CD4-positive, alpha-beta memory T cell (primary cell): ENCODE measurements around the gene YIF1A. TPM values are rescaled to one million over a fixed set of nuclear protein-coding genes. Genes with fewer than 3 reads are reported as not detected.
"Not testable (repeated sequence)": the region's sequence is repeated elsewhere in the genome, so short reads cannot be mapped to it uniquely, and the experiment has no call there.

Experiments used
- CTCF ChIA-PET: fragments of 350-600 bp; sonication (Branson Sonifier 250); formaldehyde crosslinking; loops from one replicate; lab custom pipeline; 2021; ENCODE audit warnings: inconsistent platforms; ENCODE audit not compliant: partially characterized antibody; lab: Charles Lee
- POLR2A ChIA-PET: fragments of 350-600 bp; sonication (Branson Sonifier 250); formaldehyde crosslinking; loops from one replicate; lab custom pipeline; 2021; ENCODE audit not compliant: partially characterized antibody; lab: Charles Lee
- DNase-seq, 5 donors: peaks; one replicate each; pipeline versions ENCODE4 v3.0.0 to v3.0.0-alpha.2; 2020 to 2022; ENCODE audit warnings: mixed read lengths in 1 of 5
- H3K27ac ChIP-seq: one replicate; pipeline ENCODE4 v1.7.0; 2013; ENCODE audit warnings: low read depth, low read length
- H3K27me3 ChIP-seq: 2 replicates; pipeline ENCODE4 v1.7.0; 2013; ENCODE audit warnings: mild to moderate bottlenecking, low read length, moderate library complexity; ENCODE audit not compliant: insufficient read depth
- H3K36me3 ChIP-seq: 2 replicates; pipeline ENCODE4 v1.7.0; 2013; ENCODE audit warnings: mild to moderate bottlenecking, low read length, moderate library complexity; ENCODE audit not compliant: insufficient read depth
- H3K4me1 ChIP-seq: 2 replicates; pipeline ENCODE4 v1.7.0; 2013; ENCODE audit warnings: mild to moderate bottlenecking, low read length, moderate library complexity; ENCODE audit not compliant: insufficient read depth
- H3K4me3 ChIP-seq, 2 donors: one replicate each; pipeline ENCODE4 v1.7.0; 2013; ENCODE audit warnings: low read length in 2 of 2, mild to moderate bottlenecking in 1 of 2
- H3K9me3 ChIP-seq, 2 donors: one replicate each; pipeline ENCODE4 v1.7.0; 2013; ENCODE audit warnings: low read length in 2 of 2, control low read depth in 1 of 2; ENCODE audit not compliant: control insufficient read depth in 1 of 2
- H3K27ac Mint-ChIP-seq, 7 donors: one replicate each; pipeline ENCODE4 v1.8.0; 2020 to 2021; ENCODE audit warnings: mixed read lengths in 7 of 7, mild to moderate bottlenecking in 6 of 7, inconsistent platforms in 3 of 7, moderate library complexity in 3 of 7
- H3K27me3 Mint-ChIP-seq, 2 donors: one replicate each; pipeline ENCODE4 v1.8.0; 2020 to 2021; ENCODE audit warnings: mixed read lengths in 2 of 2
- H3K36me3 Mint-ChIP-seq, 2 donors: one replicate each; pipeline ENCODE4 v1.8.0; 2020 to 2021; ENCODE audit warnings: mixed read lengths in 2 of 2, inconsistent platforms in 1 of 2, mild to moderate bottlenecking in 1 of 2
- H3K4me1 Mint-ChIP-seq, 4 donors: one replicate each; pipeline ENCODE4 v1.8.0; 2020 to 2021; ENCODE audit warnings: mixed read lengths in 4 of 4, mild to moderate bottlenecking in 1 of 4
- H3K4me3 Mint-ChIP-seq, 8 donors: one replicate each; pipeline ENCODE4 v1.8.0; 2020 to 2021; ENCODE audit warnings: mixed read lengths in 8 of 8, mild to moderate bottlenecking in 7 of 8, moderate library complexity in 6 of 8, inconsistent platforms in 3 of 8
- H3K9me3 Mint-ChIP-seq, 8 donors: one replicate each; pipeline ENCODE4 v1.8.0; 2020 to 2021; ENCODE audit warnings: mixed read lengths in 8 of 8, mild to moderate bottlenecking in 5 of 8, inconsistent platforms in 3 of 8, moderate library complexity in 1 of 8
- intact Hi-C: fragments of 100-400 bp; cut with micrococcal nuclease; formaldehyde crosslinking; loops from one replicate; pipeline ENCODE4 v1.15.1; 2023
- polyA plus RNA-seq, 2 donors: library from polyadenylated mRNA; unstranded; fragments of 300-500 nt; fragmentation: Illumina TruSeq; gene quantifications; one replicate each; pipeline ENCODE4 v1.2.3, GENCODE V29; 2021
- total RNA-seq, 2 experiments: library from RNA; stranded (reverse); gene quantifications; one replicate each; pipeline ENCODE4 v1.2.3, GENCODE V29; 2021

YIF1A gene
- total and polyA plus RNA-seq, 4 experiments from 2014 or later: 40.4 to 77.5 (median 49.3) TPM

DNA sequence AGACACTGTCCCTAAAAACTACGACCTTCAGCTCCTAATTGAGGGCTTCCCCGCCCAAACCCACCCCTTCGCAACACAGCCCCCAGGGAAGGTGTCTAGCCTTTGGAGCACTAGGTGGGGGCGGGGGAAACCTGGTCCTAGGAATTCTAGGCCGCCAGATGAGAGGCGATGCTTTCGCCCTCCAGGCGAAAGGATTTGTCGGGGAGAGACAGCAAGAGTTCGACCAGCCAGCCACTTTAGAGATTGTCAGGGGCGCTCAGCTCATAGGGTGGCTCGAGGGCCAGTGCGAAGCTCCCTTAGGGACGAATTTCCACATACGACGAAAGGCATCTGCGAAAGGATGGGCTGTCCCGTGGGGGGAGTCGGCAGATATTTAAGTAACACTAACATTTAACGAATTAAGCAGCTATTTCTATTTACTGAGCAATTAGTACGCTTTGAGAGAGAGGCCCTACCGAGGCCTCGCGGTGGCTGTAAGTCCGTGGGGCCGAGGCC, 22.6 kb upstream of the YIF1A start:
- peaks cover 0 to 1% of the 10 kb centered on the region in 2 donors for H3K36me3 Mint-ChIP-seq
- H3K4me1 Mint-ChIP-seq: peaks cover 4 to 20% (median 8%) of the 10 kb centered on the region in 4 donors

DNA sequence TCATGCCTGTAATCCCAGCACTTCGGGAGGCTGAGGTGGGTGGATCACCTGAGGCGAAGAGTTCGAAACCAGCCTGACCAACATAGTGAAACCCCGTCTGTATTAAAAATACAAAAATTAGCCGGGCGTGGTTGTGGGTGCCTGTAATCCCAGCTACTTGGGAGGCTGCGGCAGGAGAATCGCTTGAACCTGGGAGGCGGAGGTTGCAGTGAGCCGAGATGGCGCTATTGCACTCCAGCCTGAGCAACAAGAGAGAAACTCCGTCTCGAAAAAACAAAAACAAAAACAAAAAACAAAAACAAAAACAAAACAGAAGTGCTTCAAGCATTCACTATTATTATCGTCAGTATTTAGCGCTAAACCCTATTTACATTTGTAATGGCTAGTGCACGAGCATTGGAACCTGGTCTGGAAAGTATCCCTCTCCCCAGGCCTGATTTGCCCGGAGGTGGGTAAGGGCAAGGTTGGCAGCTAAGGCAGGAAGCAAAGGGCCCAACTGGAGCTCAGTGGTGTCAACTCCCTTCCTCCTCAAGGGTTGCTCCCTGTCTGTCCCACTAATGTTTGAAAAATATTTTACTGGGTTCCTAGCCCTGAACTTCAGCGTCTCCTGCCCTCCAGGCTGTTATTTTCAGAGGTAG, 22.0 kb upstream of the YIF1A start:
- ChIA-PET CTCF (interaction anchor here (0.6 to 4.7 kb wide), 28 partner anchors 8 to 478 kb away, joined by 3 to 110 read pairs (median 6); partner anchors contain the start of genes B4GAT1, BRMS1, CCDC85B and DPP3), POLR2A (interaction anchor here (0.9 to 4.4 kb wide), 14 partner anchors 15 to 534 kb away, joined by 3 to 53 read pairs (median 11); partner anchors contain the start of genes B4GAT1, BRMS1, PELI3 and RIN1)
- H3K27me3 Mint-ChIP-seq, H3K27ac ChIP-seq, DNase-seq, H3K9me3 Mint-ChIP-seq, H3K27ac Mint-ChIP-seq, H3K9me3 ChIP-seq, H3K36me3 ChIP-seq, H3K27me3 ChIP-seq, H3K4me3 ChIP-seq, H3K36me3 Mint-ChIP-seq: not testable (repeated sequence)
- Mint-ChIP-seq H3K4me3 (peak overlapping the region in 1 of 8 donors; percentile 20), H3K4me1 (peaks cover 4 to 20% (median 8%) of the 10 kb centered on the region in 4 donors)
- intact Hi-C loops: loop anchor here (5.0 kb wide), 1 partner anchor 366 kb away; the partner anchor contains the start of gene RBM4B
- H3K4me1 ChIP-seq: peaks cover 22% of the 10 kb centered on the region

More for the DNA sequence above, 22.6 kb upstream of the YIF1A start:
- H3K27ac ChIP-seq: peak overlapping the region; percentile 62
- Mint-ChIP-seq H3K4me3 (peak overlapping the region; percentile 89 to 97 (median 94)), H3K9me3 (no peaks in the 10 kb centered on the region), H3K27me3 (peaks cover 2 to 3% of the 10 kb centered on the region in 2 donors), H3K27ac (peak overlapping the region; percentile 93 to 100 (median 99))
- DNase-seq: no peak
- ChIA-PET CTCF (interaction anchor here (0.6 to 4.7 kb wide), 30 partner anchors 9 to 479 kb away, joined by 3 to 110 read pairs (median 6); partner anchors contain the start of genes B4GAT1, BRMS1, CCDC85B and DPP3), POLR2A (interaction anchor here (0.7 to 4.4 kb wide), 23 partner anchors 14 to 1126 kb away, joined by 3 to 53 read pairs (median 4); partner anchors contain the start of genes B4GAT1, BRMS1, MRPL11 and PELI3)
- no peaks in the 10 kb centered on the region for H3K9me3 ChIP-seq
- peak overlapping the region; percentile 20 to 88 for H3K4me3 ChIP-seq
- intact Hi-C loops: loop anchor here (5.0 kb wide), 1 partner anchor 366 kb away; the partner anchor contains the start of gene RBM4B
- H3K4me1 ChIP-seq: peaks cover 22% of the 10 kb centered on the region
- H3K36me3 ChIP-seq: no peaks in the 10 kb centered on the region
- H3K27me3 ChIP-seq: no peaks in the 10 kb centered on the region

- H3K4me3 Mint-ChIP-seq: no peak overlapping the region
- intact Hi-C loops: loop anchor here (5.0 kb wide), 1 partner anchor 367 kb away; the partner anchor contains the start of gene RBM4B
- no peak overlapping the region for H3K27ac Mint-ChIP-seq
- no peaks in the 10 kb centered on the region for H3K9me3 Mint-ChIP-seq
- H3K27ac ChIP-seq: no peak overlapping the region
- H3K27me3 ChIP-seq: no peaks in the 10 kb centered on the region
- H3K36me3 Mint-ChIP-seq: peaks cover 0 to 1% of the 10 kb centered on the region in 2 donors
- H3K4me3 ChIP-seq: no peak overlapping the region
- POLR2A ChIA-PET: interaction anchor here (1.2 to 3.3 kb wide), 2 partner anchors 21 to 37 kb away, joined by 3 to 13 read pairs; partner anchors contain the start of genes B4GAT1 and YIF1A
- CTCF ChIA-PET: interaction anchor here (1.4 to 4.7 kb wide), 2 partner anchors 76 to 79 kb away, joined by 7 to 63 read pairs; no protein-coding TSS in a partner anchor
- no peaks in the 10 kb centered on the region for H3K36me3 ChIP-seq
- H3K27me3 Mint-ChIP-seq: peaks cover 2 to 3% of the 10 kb centered on the region in 2 donors
- no peaks in the 10 kb centered on the region for H3K9me3 ChIP-seq
- no peak for DNase-seq
- H3K4me1 Mint-ChIP-seq: peaks cover 3 to 18% (median 8%) of the 10 kb centered on the region in 4 donors
- H3K4me1 ChIP-seq: peaks cover 22% of the 10 kb centered on the region
These were observed 21.4 kb upstream of the YIF1A start for GRCh38 chr11:66310324-66310723.

GRCh38 chr11:66309475-66309874, 20.5 kb upstream of the YIF1A start:
- H3K9me3 Mint-ChIP-seq: no peaks in the 10 kb centered on the region
- ChIA-PET CTCF (interaction anchor here (0.7 to 4.7 kb wide), 3 partner anchors 11 to 79 kb away, joined by 3 to 63 read pairs (median 7); no protein-coding TSS in a partner anchor), POLR2A (interaction anchor here (1.2 kb wide), 1 partner anchor 20 kb away, joined by 3 read pairs; the partner anchor contains the start of gene YIF1A)
- H3K4me3 Mint-ChIP-seq: no peak overlapping the region
- no peaks in the 10 kb centered on the region for H3K36me3 ChIP-seq
- peaks cover 3 to 15% (median 8%) of the 10 kb centered on the region in 4 donors for H3K4me1 Mint-ChIP-seq
- H3K36me3 Mint-ChIP-seq: peaks cover 0 to 1% of the 10 kb centered on the region in 2 donors
- H3K27me3 Mint-ChIP-seq: peaks cover 0 to 3% of the 10 kb centered on the region in 2 donors
- H3K4me3 ChIP-seq: no peak overlapping the region
- H3K27me3 ChIP-seq: no peaks in the 10 kb centered on the region
- no peak overlapping the region for H3K27ac Mint-ChIP-seq
- H3K9me3 ChIP-seq: no peaks in the 10 kb centered on the region
- no peak for DNase-seq
- intact Hi-C loops: no loop called here
- H3K4me1 ChIP-seq: peaks cover 22% of the 10 kb centered on the region
- no peak overlapping the region for H3K27ac ChIP-seq

GRCh38 chr11:66302656-66303055, 13.7 kb upstream of the YIF1A start:
- no peak overlapping the region for H3K4me3 ChIP-seq
- intact Hi-C loops: no loop called here
- POLR2A ChIA-PET: no interaction called here
- no peaks in the 10 kb centered on the region for H3K36me3 ChIP-seq
- no peak overlapping the region for H3K27ac ChIP-seq
- Mint-ChIP-seq H3K4me1 (no peaks in the 10 kb centered on the region), H3K4me3 (no peak overlapping the region), H3K27me3 (peaks cover 0 to 3% of the 10 kb centered on the region in 2 donors), H3K27ac (peak overlapping the region in 1 of 7 donors; percentile 5), H3K9me3 (no peaks in the 10 kb centered on the region), H3K36me3 (no peaks in the 10 kb centered on the region)
- H3K4me1 ChIP-seq: no peaks in the 10 kb centered on the region
- H3K27me3 ChIP-seq: no peaks in the 10 kb centered on the region
- CTCF ChIA-PET: interaction anchor here (0.7 to 2.4 kb wide), 3 partner anchors 9 to 84 kb away, joined by 3 to 9 read pairs (median 3); no protein-coding TSS in a partner anchor
- DNase-seq: no peak
- H3K9me3 ChIP-seq: no peaks in the 10 kb centered on the region

DNA sequence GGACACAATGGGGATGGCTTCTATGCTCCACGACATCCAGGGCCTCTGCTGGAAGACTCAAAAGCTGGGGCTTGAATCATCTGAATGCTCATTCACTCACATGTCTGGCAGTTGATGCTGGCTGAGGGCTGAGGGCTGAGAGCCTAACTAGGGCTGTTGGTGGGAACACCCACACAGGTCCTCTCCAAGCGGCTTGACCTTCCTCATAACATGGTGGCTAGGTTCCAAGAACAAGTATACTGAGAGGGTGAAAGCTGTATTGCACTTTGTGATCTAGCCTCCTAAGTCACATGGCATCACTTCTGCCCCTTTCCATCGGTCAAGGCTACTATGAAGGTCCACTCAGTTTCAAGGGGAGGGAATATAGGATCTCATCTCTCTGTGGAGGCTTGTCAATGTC, 10.2 kb upstream of the YIF1A start:
- H3K27ac Mint-ChIP-seq: no peak overlapping the region
- H3K27me3 Mint-ChIP-seq: no peaks in the 10 kb centered on the region
- no peaks in the 10 kb centered on the region for H3K4me1 Mint-ChIP-seq
- POLR2A ChIA-PET: no interaction called here
- no peaks in the 10 kb centered on the region for H3K9me3 Mint-ChIP-seq
- CTCF ChIA-PET: interaction anchor here (1.4 kb wide), 1 partner anchor 12 kb away, joined by 4 read pairs; no protein-coding TSS in a partner anchor
- intact Hi-C loops: no loop called here
- Histone ChIP-seq H3K9me3 (no peaks in the 10 kb centered on the region), H3K4me3 (no peak overlapping the region), H3K27ac (no peak overlapping the region), H3K4me1 (no peaks in the 10 kb centered on the region), H3K27me3 (no peaks in the 10 kb centered on the region), H3K36me3 (no peaks in the 10 kb centered on the region)
- H3K4me3 Mint-ChIP-seq: no peak overlapping the region
- no peak for DNase-seq
- no peaks in the 10 kb centered on the region for H3K36me3 Mint-ChIP-seq
